Measurements from ENCODE around the gene C2CD2.

DNA sequence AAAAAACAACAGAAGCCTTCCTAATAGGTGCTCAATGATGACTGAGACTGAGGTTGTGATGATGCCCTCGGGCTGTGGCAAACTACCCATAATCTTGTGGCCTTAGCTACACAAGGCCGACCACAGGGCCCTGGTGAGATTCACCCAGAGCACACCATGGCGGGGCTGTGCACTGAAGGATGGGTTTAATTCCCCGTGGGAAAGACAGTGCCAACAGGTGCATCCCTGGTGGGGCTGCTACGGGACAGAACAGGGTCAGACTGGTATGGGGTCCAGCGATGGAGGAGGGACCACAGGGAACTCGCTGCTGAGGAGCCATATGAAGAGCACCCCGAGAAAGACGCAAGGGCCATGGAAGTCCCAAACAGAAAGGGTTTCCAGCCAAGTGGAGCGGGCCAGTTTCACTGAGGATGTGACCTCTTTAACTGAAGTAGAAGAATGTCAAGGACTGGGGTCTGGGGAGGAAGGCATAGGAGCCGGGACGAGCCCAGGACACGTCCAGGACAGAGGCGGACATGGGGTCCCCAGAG is 96.0 kb downstream of the C2CD2 start:
- TF ChIP-seq EZH2phosphoT487 (IDR thresholded peaks at IDR 0.05; ENCODE audit: borderline replicate concordance, low read length) (no peak), CTCF (IDR thresholded peaks at IDR 0.05; ENCODE audit: low read depth, low read length, poor library complexity, severe bottlenecking) (no peak)
